HepG2 (cell line): ENCODE results near the gene CFAP54. TPM values are rescaled to one million over a fixed set of nuclear protein-coding genes. Genes with fewer than 3 reads are reported as not detected.
A peak's percentile ranks its signal among the peaks of the same experiment; 100 is the strongest.

ENCODE experiments used
- CBX1 ChIP-seq: IDR thresholded peaks from one replicate; pipeline ENCODE4 v1.6.1; 2016; ENCODE audit warnings: antibody characterized with exemption, low read depth
- KDM4B ChIP-seq: sonication (generic); formaldehyde crosslinking; IDR thresholded peaks from 2 replicates; pipeline ENCODE4 v1.4.0; 2020; ENCODE audit warnings: missing genetic modification reagents
- MIXL1 ChIP-seq: IDR thresholded peaks from 2 replicates; pipeline ENCODE4 v1.6.1; 2016
- SMC3 ChIP-seq: IDR thresholded peaks from 2 replicates; pipeline ENCODE4 v1.6.1; 2011; ENCODE audit warnings: low read length, improper control_type of control experiment
- STAG1 ChIP-seq: sonication (generic); formaldehyde crosslinking; IDR thresholded peaks from 2 replicates; pipeline ENCODE4 v1.4.0; 2020; ENCODE audit warnings: missing genetic modification reagents
- ZC3H13 ChIP-seq: sonication (generic); formaldehyde crosslinking; IDR thresholded peaks from 2 replicates; pipeline ENCODE4 v1.8.1; 2023; ENCODE audit warnings: mild to moderate bottlenecking, missing genetic modification reagents, moderate library complexity
- polyA plus RNA-seq, 8 experiments: library from polyadenylated mRNA; depleted of rRNA in 3 of 8; stranded (reverse) in 7 of 8; unstranded in 1 of 8; fragments of >200 nt; fragmentation: Illumina TruSeq in 4 of 8; extraction: Trizol in 4 of 8; gene quantifications; 2 replicates each; pipeline versions ENCODE4 v1.2.1 to v1.2.3, GENCODE V29; 2011 to 2016; ENCODE audit warnings: low read depth in 4 of 8, missing spikeins in 1 of 8, mixed read lengths in 1 of 8; ENCODE audit not compliant: insufficient read depth in 1 of 8
- total RNA-seq, 5 experiments: library from RNA; depleted of rRNA; stranded (reverse); fragments of >200 nt; fragmentation: Illumina TruSeq; extraction: Trizol; gene quantifications; 2 replicates each; pipeline ENCODE4 v1.2.3, GENCODE V29; 2016; ENCODE audit warnings: low read depth in 1 of 5
- TF ChIP-seq, protein P1 (sequence below), 2 experiments: fragments of 450-650 bp in 1 of 2; sonication (generic) in 1 of 2; formaldehyde crosslinking in 1 of 2; IDR thresholded peaks; 2 replicates each; pipeline versions ENCODE4 v1.6.1 to v1.8.0; 2016 to 2022; ENCODE audit warnings: antibody characterized with exemption in 1 of 2, mild to moderate bottlenecking in 1 of 2, missing genetic modification reagents in 1 of 2

The CFAP54 gene
- total and polyA plus RNA-seq, 2 of the 13 experiments (the other 11 are each of a cell fraction or from before 2014, with no cell fraction given): not detected

DNA sequence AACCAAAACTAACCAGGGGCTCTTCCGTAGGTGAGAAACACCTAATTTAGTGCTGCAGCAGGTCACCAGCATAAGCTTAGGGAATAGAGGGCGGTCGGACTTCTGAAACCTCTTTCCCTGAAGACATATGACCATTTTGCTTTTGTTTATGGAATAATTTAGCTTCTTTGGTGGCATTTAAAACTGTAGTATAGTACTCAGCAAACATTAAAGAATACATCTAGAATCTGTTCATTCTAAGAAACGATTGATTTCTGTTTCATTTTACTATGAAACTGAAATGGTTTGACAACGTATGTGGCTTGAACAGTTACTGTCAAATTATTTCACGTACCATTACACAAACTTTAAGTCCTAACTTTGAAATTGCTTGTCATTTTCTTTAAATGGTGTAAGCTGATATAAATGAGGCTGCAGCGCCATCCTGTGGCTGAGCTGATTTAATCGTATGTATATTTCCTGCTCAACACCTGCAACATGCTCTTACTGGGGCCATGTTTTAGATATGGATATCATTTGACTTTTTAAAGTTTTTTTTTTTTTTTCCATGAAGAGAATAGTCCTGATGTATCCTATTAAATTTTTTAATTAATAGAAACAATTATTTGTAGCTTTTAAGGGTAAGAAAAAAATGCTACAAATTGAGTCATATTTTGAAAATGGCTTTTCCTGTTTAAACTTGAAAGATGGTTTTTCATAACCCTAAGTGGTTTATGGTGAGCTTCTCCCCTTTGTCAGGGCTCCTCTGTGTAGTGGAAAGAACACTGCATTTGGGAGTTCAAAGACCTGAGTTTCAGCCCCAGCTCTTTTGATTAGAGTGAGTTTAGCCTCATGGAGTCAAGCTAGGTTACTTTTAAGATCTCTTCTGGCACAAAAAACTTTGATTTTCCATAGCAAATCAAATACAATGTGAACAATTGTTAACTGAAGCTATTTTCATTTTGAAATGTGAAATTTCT lies 27.4 kb downstream of the CFAP54 start (continued):
- TF ChIP-seq, protein P1, sequence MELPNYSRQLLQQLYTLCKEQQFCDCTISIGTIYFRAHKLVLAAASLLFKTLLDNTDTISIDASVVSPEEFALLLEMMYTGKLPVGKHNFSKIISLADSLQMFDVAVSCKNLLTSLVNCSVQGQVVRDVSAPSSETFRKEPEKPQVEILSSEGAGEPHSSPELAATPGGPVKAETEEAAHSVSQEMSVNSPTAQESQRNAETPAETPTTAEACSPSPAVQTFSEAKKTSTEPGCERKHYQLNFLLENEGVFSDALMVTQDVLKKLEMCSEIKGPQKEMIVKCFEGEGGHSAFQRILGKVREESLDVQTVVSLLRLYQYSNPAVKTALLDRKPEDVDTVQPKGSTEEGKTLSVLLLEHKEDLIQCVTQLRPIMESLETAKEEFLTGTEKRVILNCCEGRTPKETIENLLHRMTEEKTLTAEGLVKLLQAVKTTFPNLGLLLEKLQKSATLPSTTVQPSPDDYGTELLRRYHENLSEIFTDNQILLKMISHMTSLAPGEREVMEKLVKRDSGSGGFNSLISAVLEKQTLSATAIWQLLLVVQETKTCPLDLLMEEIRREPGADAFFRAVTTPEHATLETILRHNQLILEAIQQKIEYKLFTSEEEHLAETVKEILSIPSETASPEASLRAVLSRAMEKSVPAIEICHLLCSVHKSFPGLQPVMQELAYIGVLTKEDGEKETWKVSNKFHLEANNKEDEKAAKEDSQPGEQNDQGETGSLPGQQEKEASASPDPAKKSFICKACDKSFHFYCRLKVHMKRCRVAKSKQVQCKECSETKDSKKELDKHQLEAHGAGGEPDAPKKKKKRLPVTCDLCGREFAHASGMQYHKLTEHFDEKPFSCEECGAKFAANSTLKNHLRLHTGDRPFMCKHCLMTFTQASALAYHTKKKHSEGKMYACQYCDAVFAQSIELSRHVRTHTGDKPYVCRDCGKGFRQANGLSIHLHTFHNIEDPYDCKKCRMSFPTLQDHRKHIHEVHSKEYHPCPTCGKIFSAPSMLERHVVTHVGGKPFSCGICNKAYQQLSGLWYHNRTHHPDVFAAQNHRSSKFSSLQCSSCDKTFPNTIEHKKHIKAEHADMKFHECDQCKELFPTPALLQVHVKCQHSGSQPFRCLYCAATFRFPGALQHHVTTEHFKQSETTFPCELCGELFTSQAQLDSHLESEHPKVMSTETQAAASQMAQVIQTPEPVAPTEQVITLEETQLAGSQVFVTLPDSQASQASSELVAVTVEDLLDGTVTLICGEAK (IDR thresholded peaks at IDR 0.05): no peak
- TF ChIP-seq, protein P1 (CRISPR knock-in tag; IDR thresholded peaks at IDR 0.05): no peak
- TF ChIP-seq ZC3H13: no peak
- TF ChIP-seq KDM4B (CRISPR knock-in tag): no peak
- no peak for TF ChIP-seq CBX1
- peak; percentile 48; the same call in 1 of the 2 replicates for TF ChIP-seq SMC3
- 0 out of 2 replicates have a peak, but pooled peaks have one; percentile 22 for TF ChIP-seq MIXL1
- peak; percentile 89 for TF ChIP-seq STAG1 (CRISPR knock-in tag)
